ENCODE measurements around the gene RBM20.

Gene RBM20

DNA sequence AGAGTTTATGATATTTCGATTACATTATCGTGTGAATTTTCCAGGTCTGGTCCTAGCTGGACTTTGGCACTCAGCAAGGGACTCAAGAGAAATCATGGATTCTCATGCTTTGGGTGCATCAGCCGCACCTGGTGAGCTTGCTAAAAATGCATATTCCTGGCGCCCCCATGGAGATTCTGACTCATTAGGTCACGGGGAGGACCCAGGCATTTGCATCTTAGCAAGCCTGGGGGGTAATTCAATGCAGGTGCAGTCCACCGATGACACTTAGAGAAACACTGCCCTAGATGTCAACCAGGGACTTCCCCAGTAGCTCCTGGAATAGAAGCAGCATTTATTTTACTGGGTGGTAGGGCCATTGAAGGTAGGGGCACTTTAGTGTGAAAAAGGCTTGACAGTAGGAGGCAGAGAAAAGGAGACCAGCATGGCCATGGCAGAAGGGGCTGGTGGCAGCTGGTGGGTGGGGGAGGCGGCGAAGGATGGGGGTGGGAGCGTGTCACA lies 197.7 kb downstream of the RBM20 start:
- no peak overlapping the region for H3K4me3 ChIP-seq (ENCODE audit: low read depth, low read length)
- no peak for TF ChIP-seq CTCF (IDR thresholded peaks at IDR 0.05; ENCODE audit: insufficient read depth, low read length, missing control alignments)
- ChIA-PET POLR2A (no interaction called here), CTCF (no interaction called here)
- no peak for DNase-seq (ENCODE audit: low read depth, low spot score)

GRCh38 chr10:110842326-110842904 lies 198.3 kb downstream of the RBM20 start:
- ChIA-PET CTCF (no interaction called here), POLR2A (no interaction called here)
- H3K4me3 ChIP-seq (ENCODE audit: low read depth, low read length): no peak overlapping the region
- no peak for DNase-seq (ENCODE audit: low read depth, low spot score)
- no peak for TF ChIP-seq CTCF (IDR thresholded peaks at IDR 0.05; ENCODE audit: insufficient read depth, low read length, missing control alignments)

- H3K4me3 ChIP-seq (ENCODE audit: low read depth, low read length): no peak overlapping the region
- CTCF ChIA-PET: no interaction called here
- POLR2A ChIA-PET: no interaction called here
- DNase-seq (ENCODE audit: low read depth, low spot score): no peak
- TF ChIP-seq CTCF (IDR thresholded peaks at IDR 0.05; ENCODE audit: insufficient read depth, low read length, missing control alignments): no peak
These were observed 198.9 kb downstream of the RBM20 start for GRCh38 chr10:110843031-110843430.

DNA sequence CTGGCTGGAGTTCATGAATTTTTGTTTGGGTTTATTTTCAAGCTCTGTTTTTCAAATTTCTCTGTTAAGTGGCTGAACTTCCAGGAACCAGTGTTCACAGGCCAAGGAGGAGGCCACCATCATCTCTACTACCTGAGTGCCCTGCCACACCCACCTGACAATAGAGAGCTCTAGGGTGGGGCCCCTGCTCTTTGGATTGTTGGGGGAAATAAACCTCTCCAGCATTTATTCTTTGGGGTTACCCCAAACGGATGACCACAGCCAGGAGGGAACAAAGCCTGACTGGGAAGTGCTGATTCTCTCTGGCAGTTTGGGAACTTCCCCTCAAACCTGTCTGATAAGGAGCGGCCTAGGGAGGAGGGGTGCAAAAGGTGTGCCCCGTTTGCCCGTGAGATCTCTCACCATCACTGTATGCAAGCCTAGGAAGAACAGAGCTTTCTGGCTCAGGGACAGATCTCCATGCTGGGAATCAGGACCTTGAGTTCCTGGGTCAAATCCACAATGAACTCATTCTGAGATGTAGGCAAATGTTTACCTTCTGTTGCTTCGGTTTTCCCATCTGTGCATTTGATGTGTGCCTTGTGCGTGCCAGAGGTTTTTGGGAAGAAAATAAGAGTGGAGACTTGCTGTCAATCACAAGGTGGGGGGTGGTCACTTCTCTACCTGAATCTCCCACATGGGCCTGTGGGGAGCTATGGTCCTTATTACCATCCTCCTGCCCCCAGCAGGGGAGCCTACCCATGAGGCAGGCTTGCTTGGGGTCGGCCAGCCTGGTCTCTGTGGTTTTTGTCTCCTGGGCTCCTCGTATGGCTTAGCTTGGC lies 199.9 kb downstream of the RBM20 start:
- ChIA-PET CTCF (interaction anchor here (2.4 kb wide), 1 partner anchor 16 kb away, joined by 6 read pairs; no protein-coding TSS in a partner anchor), POLR2A (no interaction called here)
- H3K4me3 ChIP-seq (ENCODE audit: low read depth, low read length): no peak overlapping the region
- DNase-seq (ENCODE audit: low read depth, low spot score): no peak
- TF ChIP-seq CTCF (IDR thresholded peaks at IDR 0.05; ENCODE audit: insufficient read depth, low read length, missing control alignments): no peak

DNA sequence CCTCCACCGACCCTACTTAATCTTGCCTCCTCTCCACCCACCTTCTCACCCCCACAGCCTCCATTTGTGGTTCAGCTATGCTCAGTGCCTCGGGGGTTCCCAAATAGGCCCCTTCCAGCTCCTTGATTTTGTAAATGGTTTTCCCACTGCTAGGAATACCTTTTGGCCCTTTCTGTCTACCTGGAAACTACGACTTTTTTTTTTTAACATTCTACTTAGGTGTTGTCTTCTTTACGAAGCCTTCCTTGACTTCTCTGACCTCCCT lies 200.4 kb downstream of the RBM20 start:
- ChIA-PET CTCF (interaction anchor here (2.4 kb wide), 1 partner anchor 16 kb away, joined by 6 read pairs; no protein-coding TSS in a partner anchor), POLR2A (no interaction called here)
- no peak for DNase-seq (ENCODE audit: low read depth, low spot score)
- no peak overlapping the region for H3K4me3 ChIP-seq (ENCODE audit: low read depth, low read length)
- TF ChIP-seq CTCF (IDR thresholded peaks at IDR 0.05; ENCODE audit: insufficient read depth, low read length, missing control alignments): no peak

DNA sequence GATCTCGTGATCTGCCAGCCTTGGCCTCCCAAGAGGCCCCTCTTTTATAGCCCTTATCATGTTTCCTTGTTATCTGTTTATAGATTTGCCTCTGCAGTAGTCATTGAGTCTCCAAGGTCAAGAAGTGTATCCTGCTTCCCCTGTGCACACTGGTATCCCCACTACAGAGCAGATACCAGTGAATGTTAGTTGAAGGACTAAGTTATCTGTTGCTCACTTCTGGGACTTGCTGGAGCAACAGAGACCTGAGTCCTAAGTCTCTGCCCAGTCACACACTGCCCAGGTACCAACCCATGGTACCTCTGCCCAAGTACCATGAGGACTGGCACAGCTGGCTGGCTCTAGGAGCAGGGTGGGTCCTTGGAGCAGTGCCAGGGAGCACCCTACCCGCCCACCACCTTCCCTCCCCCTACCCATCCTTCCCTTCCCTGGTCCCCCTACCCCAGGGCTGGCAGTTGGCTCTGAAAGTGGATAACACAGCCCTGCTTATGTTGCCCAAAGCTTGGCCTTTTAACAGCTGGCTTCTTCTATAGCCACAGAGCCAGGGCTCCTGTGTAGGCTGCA lies 201.1 kb downstream of the RBM20 start:
- no peak overlapping the region for H3K4me3 ChIP-seq (ENCODE audit: low read depth, low read length)
- CTCF ChIA-PET: interaction anchor here (1.0 to 2.4 kb wide), 2 partner anchors 13 to 15 kb away, joined by 4 to 6 read pairs; no protein-coding TSS in a partner anchor
- POLR2A ChIA-PET: no interaction called here
- no peak for DNase-seq (ENCODE audit: low read depth, low spot score)
- no peak for TF ChIP-seq CTCF (IDR thresholded peaks at IDR 0.05; ENCODE audit: insufficient read depth, low read length, missing control alignments)

Data from AG04449 (cell line).